Stimulated activated CD4-positive, alpha-beta T cell treated with anti-CD3 and anti-CD28 coated beads, TNF-alpha, amount 100 ng/mL, for 1 hour (primary cell): ENCODE results near the gene SLC39A1.

ENCODE experiments used
- DNase-seq, 3 donors: peaks; one replicate each; pipeline ENCODE4 v3.0.0-alpha.2; 2020; ENCODE audit warnings: low read depth in 3 of 3, low spot score in 1 of 3

Gene SLC39A1

DNA sequence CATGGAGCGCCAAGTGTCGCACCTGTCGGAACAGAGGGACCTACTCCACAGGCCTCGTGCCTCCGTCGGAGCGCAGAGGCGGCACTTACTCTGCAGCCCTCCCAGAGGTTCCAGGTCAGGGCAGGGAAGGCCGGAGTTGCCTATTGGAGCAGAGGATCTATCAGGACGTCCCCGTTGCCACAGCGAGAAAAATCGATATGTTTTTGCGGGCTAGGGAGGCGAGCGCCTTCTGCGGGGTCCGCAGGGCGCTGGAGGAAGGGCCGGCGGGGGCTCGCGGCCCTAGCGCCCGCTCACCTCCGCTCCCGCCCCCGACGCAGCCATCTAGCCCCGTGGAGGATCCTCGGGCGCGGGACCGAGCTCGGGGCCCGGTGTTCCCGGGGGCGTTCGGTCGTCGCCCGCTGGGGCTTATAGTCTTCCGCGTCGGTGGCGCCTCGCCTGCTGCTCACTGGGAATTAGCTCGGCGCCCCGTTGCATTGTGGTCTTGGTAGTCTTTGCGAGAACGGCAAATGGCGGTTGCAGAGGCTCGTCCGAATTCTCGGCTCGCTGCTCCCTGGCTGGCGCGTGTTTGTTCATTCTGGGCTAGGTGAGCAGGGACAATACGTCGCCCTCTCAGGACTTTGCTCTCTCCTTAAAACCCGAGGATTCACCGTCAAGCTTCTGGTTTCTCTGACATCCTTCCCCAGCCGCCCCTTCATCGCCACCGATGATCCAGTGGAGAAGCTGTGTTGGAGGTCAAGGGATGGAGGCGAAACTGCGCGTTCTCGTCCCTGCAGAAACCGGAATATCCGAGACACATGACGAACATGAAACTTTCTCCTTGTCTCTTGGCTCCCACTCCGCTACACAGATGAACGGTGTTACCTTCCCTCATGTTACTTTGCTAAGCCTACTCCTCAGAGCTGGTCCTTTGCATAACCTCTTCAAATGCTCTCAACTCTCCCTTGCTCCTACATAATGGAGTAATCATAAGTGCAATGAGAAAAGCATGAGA, 14.2 kb upstream of the SLC39A1 start, which contains the start of gene JTB:
Gene JTB, minus strand, starts transcription at position 425 of the 991 bp plus-strand sequence. Its CDS starts 422 bp downstream, at position 3.
- peak; percentile 55 to 70 (median 61) for DNase-seq

DNA sequence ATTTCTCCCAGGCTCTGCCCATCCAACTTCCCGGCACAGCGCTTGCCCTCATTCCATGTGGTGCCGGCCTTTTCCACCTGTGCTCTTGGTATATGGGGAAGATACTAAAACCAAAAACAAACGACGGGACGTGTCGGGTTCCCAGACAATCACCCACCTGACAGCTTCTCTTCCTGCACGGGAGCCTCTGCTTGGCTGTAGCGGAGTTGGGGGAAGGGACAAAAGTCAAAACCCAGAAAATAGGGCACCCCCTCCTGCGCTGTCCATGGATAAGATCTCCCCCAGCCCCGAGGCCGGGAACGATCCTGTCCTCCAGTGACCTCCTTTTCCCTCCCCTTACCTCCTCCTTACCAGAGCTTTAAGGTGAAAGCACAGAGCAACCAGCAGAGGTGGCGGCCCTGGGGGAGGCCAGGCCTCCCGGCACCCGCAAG, 13.5 kb upstream of the SLC39A1 start:
- DNase-seq, result no peak

DNA sequence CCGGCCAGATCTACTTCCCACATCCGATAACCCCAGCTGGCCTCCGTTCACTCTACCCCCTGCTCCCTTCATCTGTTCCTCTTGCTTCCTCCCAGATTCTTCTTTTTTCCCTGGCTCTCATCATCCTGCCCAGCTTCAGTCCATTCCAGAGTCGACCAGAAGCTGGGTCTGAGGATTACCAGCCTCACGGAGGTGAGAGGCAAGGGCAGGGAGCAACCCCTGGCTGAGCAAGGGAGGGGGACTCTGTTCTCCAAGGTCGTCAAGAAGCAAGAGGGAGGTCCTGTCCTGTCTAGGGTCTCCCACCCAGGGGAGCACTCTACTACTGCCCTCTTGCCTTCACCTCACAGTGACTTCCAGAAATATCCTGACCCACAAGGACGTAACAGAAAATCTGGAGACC, 10.2 kb upstream of the SLC39A1 start:
- no peak for DNase-seq

GRCh38 chr1:153973071-153973470, 9.7 kb upstream of the SLC39A1 start:
- no peak for DNase-seq

DNA sequence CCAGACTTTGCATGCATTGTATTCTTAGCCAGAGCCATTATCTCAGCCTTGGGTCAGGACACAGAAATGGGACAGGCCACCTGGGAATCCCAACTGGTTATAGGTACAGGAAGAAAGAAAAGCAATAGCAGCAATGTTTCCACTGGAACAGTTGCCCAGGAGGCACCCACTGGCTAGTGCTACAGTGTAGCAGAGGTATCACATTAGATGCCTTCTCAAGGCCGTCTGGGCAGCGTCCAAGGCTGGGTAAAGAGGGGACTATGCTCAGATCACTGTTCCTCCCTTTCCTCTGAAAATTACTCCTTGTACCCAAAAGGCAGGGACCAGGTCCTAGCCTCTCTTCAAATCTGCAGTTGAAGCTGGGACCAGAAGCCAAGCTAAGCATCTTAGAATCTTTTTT, 7.0 kb upstream of the SLC39A1 start:
- no peak for DNase-seq

DNA sequence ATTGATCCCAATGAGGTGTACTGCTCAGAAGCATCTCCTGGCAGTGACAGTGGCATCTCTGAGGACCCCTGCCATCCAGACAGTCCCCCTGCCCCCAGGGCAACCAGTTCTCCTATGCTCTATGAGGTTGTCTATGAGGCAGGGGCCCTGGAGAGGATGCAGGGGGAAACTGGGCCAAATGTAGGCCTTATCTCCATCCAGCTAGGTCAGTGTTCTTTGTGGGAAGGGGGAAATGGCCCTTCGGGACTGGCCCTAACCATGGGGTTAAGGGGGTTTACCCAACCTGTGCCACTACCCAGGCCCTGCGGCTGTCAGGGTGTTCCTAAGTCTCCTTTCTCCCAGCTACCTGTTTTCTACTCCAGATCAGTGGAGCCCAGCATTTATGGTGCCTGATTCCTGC, 5.6 kb upstream of the SLC39A1 start:
- DNase-seq, result no peak

GRCh38 chr1:153968408-153968807, 5.1 kb upstream of the SLC39A1 start:
- no peak for DNase-seq

DNA sequence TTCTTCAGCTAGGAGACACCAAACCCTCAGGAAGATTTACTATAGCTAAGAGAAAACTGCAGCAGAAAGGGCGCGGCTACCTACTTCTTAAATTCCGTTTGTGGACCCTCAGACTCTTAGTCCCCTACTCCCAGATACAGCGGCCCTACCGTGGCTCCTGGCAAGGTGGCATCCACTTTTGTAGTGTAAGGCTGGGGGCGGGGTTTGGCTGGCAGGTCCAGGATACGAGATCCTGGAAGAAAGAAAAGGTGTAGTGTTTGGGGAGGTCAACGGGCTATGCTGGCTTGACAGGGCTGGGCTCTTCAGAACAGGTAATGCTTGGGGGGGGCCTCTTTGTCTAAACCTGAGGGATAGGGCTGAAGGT, 4.6 kb upstream of the SLC39A1 start:
- DNase-seq, result no peak

DNA sequence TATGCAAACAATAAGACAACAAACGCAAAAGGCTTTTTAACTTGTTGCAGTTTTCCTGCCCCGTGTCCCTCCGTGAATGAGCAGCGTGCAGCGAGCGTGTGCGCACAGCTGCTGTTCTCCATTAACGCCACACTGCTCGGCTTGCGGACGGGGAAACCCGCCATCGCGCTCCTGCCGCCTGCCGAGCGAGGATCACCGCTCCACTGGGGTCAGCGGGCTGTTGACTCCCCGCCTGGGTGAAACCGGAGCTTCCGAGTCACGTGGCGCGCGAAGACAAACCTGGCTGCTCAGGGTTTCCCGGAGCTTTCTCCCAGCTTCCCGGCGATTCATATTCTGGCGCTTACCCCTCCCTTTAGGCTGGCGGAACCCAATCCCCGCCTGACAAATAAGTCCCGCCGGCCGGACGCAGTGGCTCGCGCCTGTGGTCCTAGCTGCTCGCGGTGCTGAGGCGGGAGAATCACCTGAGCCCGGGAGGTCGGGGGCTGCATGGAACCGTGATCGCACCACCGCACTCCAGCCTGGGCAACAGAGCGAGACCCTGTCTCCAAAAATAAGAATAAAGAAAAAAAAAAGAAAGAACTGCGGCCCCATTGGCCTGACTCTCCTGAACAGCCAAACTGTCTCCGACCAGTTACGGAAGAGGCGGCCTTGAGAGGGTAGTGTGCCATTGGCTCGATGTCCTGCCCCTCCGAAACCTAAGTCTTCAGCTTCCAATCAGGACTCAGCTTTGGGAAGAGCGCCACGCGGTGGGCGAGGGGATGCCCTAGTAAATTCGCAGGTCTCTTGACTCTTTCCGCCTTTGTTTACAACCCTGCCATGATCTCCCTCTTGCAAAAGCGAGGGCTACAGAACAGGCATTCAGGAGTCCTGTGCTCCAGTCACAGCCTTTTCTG, 4.0 kb upstream of the SLC39A1 start, which contains the start of gene CREB3L4:
Gene CREB3L4, plus strand, starts transcription at position 796 of the 893 bp plus-strand sequence. CDS start 624 bp downstream, outside the sequence.
- peak; percentile 58 to 65 (median 63) for DNase-seq

- DNase-seq, result no peak
Measured at GRCh38 chr1:153963850-153964331, 554 bp upstream of the SLC39A1 start.

DNA sequence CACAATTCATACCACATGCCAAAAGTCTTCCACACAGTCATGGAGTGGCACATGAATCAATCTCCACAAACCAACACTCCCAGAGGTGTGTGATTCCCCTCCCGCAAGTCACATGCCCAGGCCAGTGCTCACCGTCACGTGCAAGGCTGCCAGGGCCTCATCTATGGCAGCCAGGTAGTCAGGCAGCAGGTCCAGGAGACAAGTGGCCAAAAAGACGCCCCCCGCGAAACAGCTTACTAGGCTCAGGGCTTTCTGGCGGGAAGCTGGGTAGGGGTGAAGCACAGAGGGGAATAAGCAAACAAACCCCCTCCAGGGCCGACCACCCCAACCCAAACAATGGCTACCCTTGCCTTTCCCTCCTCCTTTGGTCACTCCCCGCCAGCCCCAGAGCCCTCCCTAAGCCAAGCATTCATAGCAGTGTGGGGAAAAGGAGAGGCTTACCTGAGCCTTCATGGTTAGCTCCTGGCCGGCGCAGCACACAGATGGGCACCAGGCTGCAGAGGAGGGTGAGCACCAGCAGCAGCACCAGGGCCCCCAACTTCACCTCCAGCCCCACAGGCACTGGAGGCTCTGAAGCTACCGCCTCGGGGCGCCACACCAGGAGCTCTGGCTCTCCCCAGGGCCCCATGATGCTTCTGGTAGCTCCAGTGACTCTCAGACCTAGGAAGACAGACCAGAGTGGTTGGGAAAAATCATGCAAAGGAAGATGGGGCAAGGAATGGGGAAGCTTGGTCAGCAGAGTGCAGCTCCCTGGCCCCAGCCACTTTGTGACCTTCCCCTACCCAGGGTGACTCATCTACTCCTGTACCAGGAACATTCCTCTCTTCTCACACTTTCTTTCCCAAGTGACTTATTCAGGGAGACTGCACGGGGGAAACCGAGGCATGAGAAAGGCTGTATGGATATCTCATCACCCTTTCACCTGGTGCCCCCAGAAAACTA, 978 bp downstream of the SLC39A1 start:
- DNase-seq, result no peak

DNA sequence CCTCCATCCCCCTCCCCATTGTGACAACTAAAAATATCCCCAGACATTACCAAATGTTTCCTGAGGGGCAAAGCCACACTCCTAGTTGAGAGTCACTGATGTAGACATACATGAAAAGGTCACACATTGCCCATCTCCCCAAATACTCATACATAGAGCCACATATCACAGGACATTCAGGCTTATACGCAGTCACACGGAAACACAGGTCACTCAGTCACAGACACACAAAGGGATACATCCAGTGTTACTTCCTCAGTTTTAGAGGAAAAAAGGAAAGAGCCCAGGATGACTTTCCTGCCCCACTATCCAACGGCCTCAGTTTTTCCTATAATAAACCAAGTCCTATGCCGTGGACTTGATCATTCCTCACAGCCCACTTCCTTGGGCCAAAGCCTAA, 1.9 kb downstream of the SLC39A1 start:
- no peak for DNase-seq

DNA sequence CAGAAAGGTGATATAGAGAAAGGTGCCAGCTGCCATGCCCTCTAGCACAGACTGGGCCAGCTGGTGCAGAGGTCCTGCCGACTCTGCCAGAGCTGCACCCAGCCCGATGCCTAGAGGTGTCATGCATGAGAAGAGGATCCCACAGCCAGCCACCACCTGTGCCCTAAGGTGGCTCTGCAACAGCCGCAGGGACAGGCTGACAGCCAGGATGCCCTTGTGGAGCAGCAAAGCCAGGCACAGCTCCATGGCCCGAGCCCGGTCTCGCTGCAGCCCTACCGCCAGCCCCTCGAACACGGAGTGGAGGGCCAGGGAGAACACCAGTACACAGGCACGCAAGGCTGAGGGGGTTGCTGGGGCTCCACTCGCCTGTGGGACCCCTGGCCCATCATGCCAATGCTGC, 3.1 kb downstream of the SLC39A1 start:
- no peak for DNase-seq

DNA sequence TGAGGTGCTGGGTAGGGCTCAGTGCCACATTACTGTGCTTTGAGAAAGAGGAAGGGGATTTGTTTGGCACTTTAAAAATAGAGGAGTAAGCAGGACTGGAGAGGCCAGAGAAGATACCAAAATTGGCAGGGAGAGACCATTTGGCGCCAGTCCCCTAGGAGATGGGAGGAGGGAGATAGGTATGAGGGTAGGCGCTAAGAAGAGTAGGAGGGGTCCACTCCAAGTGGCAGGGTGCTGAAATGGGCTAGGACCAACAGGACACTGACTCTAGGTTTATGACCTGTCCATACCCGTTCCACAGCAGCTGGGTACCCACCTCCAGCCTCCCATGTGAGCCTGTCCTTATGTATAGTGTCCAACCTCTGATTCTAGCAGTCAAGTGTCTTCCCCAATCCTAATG, 3.9 kb downstream of the SLC39A1 start:
- no peak for DNase-seq

DNA sequence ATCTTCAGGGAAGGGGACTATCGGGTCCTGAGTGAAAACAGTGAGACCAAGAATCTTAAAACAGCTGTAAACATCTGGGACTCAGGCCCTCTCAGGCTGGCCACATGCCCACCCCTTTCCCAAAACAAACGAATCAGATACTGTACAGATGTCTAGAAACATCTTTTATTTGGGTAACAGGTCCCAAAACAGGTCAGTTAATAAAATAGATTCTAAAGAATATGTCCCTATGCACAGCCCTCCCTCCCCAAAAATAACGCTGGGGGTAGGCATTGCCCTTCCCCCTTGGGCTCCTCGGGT, 4.4 kb downstream of the SLC39A1 start:
- DNase-seq, result no peak

DNA sequence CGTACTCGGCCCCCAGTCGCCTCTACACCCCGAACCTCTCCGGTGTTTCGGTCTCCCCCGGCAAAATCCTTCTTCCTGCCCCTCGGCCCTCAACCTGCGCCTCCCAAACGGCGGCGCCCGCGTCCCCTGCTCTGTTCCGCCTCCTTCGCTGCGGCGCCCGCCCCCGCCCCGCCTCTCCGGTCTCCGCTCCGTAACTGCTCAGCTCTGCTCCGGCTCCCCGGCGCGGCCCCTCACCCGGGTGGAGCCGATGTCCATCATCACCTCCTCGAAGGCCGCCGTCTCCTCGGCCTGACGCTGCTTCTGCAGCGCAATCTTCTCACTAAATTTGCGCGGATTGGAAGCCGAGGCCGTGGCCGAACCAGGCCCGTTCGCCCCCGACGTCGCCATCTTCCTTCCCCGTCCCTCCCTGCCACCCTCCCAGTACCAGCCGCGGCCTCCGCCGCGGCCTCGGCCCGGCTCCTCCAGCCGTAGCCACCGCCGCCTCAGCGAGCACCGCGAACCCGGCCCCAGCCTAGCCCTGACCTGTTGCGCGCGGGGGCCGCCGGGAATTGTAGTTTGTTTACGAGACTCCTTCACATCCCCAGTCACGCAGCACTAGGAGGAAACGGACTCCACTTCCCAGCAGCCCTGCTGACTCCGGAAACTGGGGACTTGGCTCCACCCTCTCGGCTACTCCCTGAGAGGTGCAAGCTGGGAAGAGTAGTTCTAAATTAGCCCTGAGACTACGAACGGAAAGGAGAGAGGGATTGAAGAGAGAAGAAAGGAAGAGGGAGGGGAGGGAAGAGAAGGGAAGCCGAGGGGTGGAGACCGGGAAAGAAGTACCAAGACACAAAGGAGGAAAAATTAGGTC, 5.0 kb downstream of the SLC39A1 start, which contains the start of gene CRTC2:
Gene CRTC2, minus strand, starts transcription at position 502 of the 850 bp plus-strand sequence. Its CDS starts 115 bp downstream, at position 387.
- peak; percentile 90 to 92 (median 91) for DNase-seq

DNA sequence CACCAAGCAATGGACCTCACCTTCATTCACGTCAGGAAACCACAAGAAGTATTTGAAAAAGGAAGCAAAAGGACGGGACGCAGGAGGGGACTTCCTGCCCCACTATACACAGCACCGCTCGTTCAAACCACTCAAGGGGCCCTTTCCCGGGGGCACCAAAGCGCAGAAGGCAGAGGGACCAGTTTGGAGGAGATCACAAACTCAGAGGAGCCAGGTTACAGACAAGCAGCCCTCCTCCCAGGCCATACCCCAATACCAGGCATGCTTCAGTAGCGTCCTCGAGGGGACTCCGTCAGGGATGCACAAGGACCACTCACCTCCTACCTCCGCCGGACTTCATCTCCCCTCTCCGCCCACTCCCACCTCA, 5.6 kb downstream of the SLC39A1 start:
- no peak for DNase-seq

GRCh38 chr1:153956997-153957715, 6.2 kb downstream of the SLC39A1 start:
- DNase-seq, result no peak

GRCh38 chr1:153954826-153955225, 8.5 kb downstream of the SLC39A1 start:
- DNase-seq, result no peak
